HG03280 (cell line): ENCODE measurements around the gene SEMA6B.
"Not testable (repeated sequence)": the region's sequence is repeated elsewhere in the genome, so short reads cannot be mapped to it uniquely, and the experiment has no call there.

Source experiments
- ATAC-seq: cut with Tn5 transposase; IDR thresholded peaks from one replicate; pipeline ENCODE4 v1.9.1; 2021; ENCODE audit warnings: mild to moderate bottlenecking, moderate library complexity; ENCODE audit not compliant: unreplicated experiment

The SEMA6B gene

GRCh38 chr19:4553092-4553695 is 6.3 kb downstream of the SEMA6B start:
- no peak for ATAC-seq

- ATAC-seq: no peak
Measured at GRCh38 chr19:4552525-4552819, 7.0 kb downstream of the SEMA6B start.

GRCh38 chr19:4550479-4551050 is 8.9 kb downstream of the SEMA6B start:
- no peak for ATAC-seq

GRCh38 chr19:4550018-4550417 is 9.5 kb downstream of the SEMA6B start:
- ATAC-seq: no peak

GRCh38 chr19:4548238-4548584 is 11.3 kb downstream of the SEMA6B start:
- no peak for ATAC-seq

- ATAC-seq: no peak
Measured at GRCh38 chr19:4547303-4548237, 11.9 kb downstream of the SEMA6B start.

- ATAC-seq: no peak
Measured at GRCh38 chr19:4543842-4544647, 15.4 kb downstream of the SEMA6B start.

GRCh38 chr19:4542896-4543841 is 16.3 kb downstream of the SEMA6B start:
- ATAC-seq: no peak

- ATAC-seq: not testable (repeated sequence)
Measured at GRCh38 chr19:4541806-4542145, 17.7 kb downstream of the SEMA6B start.

GRCh38 chr19:4541114-4541805 is 18.2 kb downstream of the SEMA6B start:
- ATAC-seq: no peak

GRCh38 chr19:4539693-4540581 is 19.5 kb downstream of the SEMA6B start, which contains the start of gene LRG1:
Gene LRG1, minus strand, starts transcription at chr19:4540036. Its CDS starts 23 bp downstream, at chr19:4540013.
- ATAC-seq: no peak

- no peak for ATAC-seq
Measured at GRCh38 chr19:4539169-4539692, 20.3 kb downstream of the SEMA6B start.

GRCh38 chr19:4538601-4538954 is 20.9 kb downstream of the SEMA6B start:
- no peak for ATAC-seq

GRCh38 chr19:4537953-4538600 is 21.4 kb downstream of the SEMA6B start:
- no peak for ATAC-seq

- ATAC-seq: no peak
Measured at GRCh38 chr19:4536798-4537197, 22.7 kb downstream of the SEMA6B start.

GRCh38 chr19:4534836-4535658 is 24.4 kb downstream of the SEMA6B start, which contains the start of gene PLIN5:
Gene PLIN5, minus strand, starts transcription at chr19:4535224. Its CDS starts 1,150 bp downstream, at chr19:4534074.
- ATAC-seq: no peak

- no peak for ATAC-seq
Measured at GRCh38 chr19:4533835-4534424, 25.6 kb downstream of the SEMA6B start.
